H9 (cell line): Measurements from ENCODE around the gene TCEA3. TPM values are rescaled to one million over a fixed set of nuclear protein-coding genes. Genes with fewer than 3 reads are reported as not detected.

Source experiments
- DNase-seq: peaks from one replicate; pipeline ENCODE4 v3.0.0-alpha.2; 2017
- H2AFZ ChIP-seq: one replicate; pipeline ENCODE4 v1.6.1; 2013; ENCODE audit warnings: mild to moderate bottlenecking, low read length, control low read depth, moderate library complexity
- H2AK5ac ChIP-seq: 2 replicates; pipeline ENCODE4 v1.6.1; 2013; ENCODE audit warnings: low read length, control low read depth, mixed read lengths; ENCODE audit not compliant: insufficient read length
- H2BK120ac ChIP-seq: one replicate; pipeline ENCODE4 v1.6.1; 2013; ENCODE audit warnings: low read depth, mild to moderate bottlenecking, low read length, control low read depth, inconsistent platforms; ENCODE audit not compliant: poor library complexity, severe bottlenecking
- H2BK12ac ChIP-seq: 2 replicates; pipeline ENCODE4 v1.6.1; 2013; ENCODE audit warnings: low read length, control low read depth, mixed read lengths, low read depth; ENCODE audit not compliant: insufficient read length
- H2BK15ac ChIP-seq: 2 replicates; pipeline ENCODE4 v1.6.1; 2013; ENCODE audit warnings: low read depth, low read length, control low read depth
- H2BK20ac ChIP-seq: one replicate; pipeline ENCODE4 v1.6.1; 2013; ENCODE audit warnings: low read depth, mild to moderate bottlenecking, low read length, control low read depth, inconsistent platforms; ENCODE audit not compliant: poor library complexity, severe bottlenecking
- H2BK5ac ChIP-seq: 2 replicates; pipeline ENCODE4 v1.6.1; 2013; ENCODE audit warnings: low read length, control low read depth, mixed read lengths; ENCODE audit not compliant: insufficient read length
- H3K14ac ChIP-seq: 2 replicates; pipeline ENCODE4 v1.6.1; 2013; ENCODE audit warnings: low read length, control low read depth; ENCODE audit not compliant: insufficient read depth
- H3K18ac ChIP-seq: 2 replicates; pipeline ENCODE4 v1.6.1; 2013; ENCODE audit warnings: low read depth, mild to moderate bottlenecking, mixed read lengths, low read length, control low read depth; ENCODE audit not compliant: insufficient read length
- H3K23ac ChIP-seq: 2 replicates; pipeline ENCODE4 v1.6.1; 2013; ENCODE audit warnings: low read length, control low read depth, mixed read lengths, low read depth; ENCODE audit not compliant: insufficient read length
- H3K23me2 ChIP-seq: 2 replicates; pipeline ENCODE4 v1.6.1; 2013; ENCODE audit warnings: low read depth, mild to moderate bottlenecking, mixed read lengths, low read length, control low read depth; ENCODE audit not compliant: insufficient read length, poor library complexity, severe bottlenecking
- H3K27ac ChIP-seq: 2 replicates; pipeline ENCODE4 v1.5.1; 2013; ENCODE audit warnings: low read length, control low read depth, mixed read lengths, low read depth; ENCODE audit not compliant: insufficient read length
- H3K27me3 ChIP-seq: 2 replicates; pipeline ENCODE4 v1.6.1; 2013; ENCODE audit warnings: low read length, control low read depth, inconsistent platforms; ENCODE audit not compliant: insufficient read depth
- H3K4ac ChIP-seq: 2 replicates; pipeline ENCODE4 v1.6.1; 2013; ENCODE audit warnings: low read depth, mild to moderate bottlenecking, control low read depth, inconsistent platforms, low read length, moderate library complexity
- H3K4me1 ChIP-seq: 2 replicates; pipeline ENCODE4 v1.6.1; 2013; ENCODE audit warnings: low read length, control low read depth, inconsistent platforms; ENCODE audit not compliant: insufficient read depth
- H3K4me2 ChIP-seq: 2 replicates; pipeline ENCODE4 v1.6.1; 2013; ENCODE audit warnings: low read length, control low read depth, mixed read lengths; ENCODE audit not compliant: insufficient read length, insufficient read depth
- H3K56ac ChIP-seq: 2 replicates; pipeline ENCODE4 v1.6.1; 2013; ENCODE audit warnings: low read depth, mild to moderate bottlenecking, mixed read lengths, low read length, control low read depth; ENCODE audit not compliant: insufficient read length
- H3K79me1 ChIP-seq: 2 replicates; pipeline ENCODE4 v1.6.1; 2013; ENCODE audit warnings: low read depth, mild to moderate bottlenecking, moderate library complexity, low read length, control low read depth, inconsistent platforms; ENCODE audit not compliant: insufficient read depth, poor library complexity, severe bottlenecking
- H3K79me2 ChIP-seq: 2 replicates; pipeline ENCODE4 v1.6.1; 2013; ENCODE audit warnings: low read length, control low read depth, inconsistent platforms; ENCODE audit not compliant: insufficient read depth
- H3K9ac ChIP-seq: 2 replicates; pipeline ENCODE4 v1.6.1; 2013; ENCODE audit warnings: low read length, control low read depth, mixed read lengths; ENCODE audit not compliant: insufficient read length; ENCODE audit errors: extremely low read depth
- H3K9me3 ChIP-seq: one replicate; pipeline ENCODE4 v1.6.1; 2013; ENCODE audit warnings: low read depth, low read length, inconsistent platforms; ENCODE audit not compliant: control insufficient read depth
- H3T11ph ChIP-seq: one replicate; pipeline ENCODE4 v1.6.1; 2013; ENCODE audit warnings: mild to moderate bottlenecking, low read length, control low read depth, inconsistent platforms
- H4K20me1 ChIP-seq: one replicate; pipeline ENCODE4 v1.6.1; 2013; ENCODE audit not compliant: control insufficient read depth, insufficient read length, insufficient read depth
- H4K5ac ChIP-seq: 2 replicates; pipeline ENCODE4 v1.6.1; 2013; ENCODE audit warnings: low read depth, mild to moderate bottlenecking, mixed read lengths, low read length, control low read depth; ENCODE audit not compliant: insufficient read length
- H4K8ac ChIP-seq: replicated peaks from 2 replicates; pipeline ENCODE4 v1.6.1; 2013; ENCODE audit warnings: low read length, control low read depth, mixed read lengths, low read depth; ENCODE audit not compliant: insufficient read length
- H4K91ac ChIP-seq: 2 replicates; pipeline ENCODE4 v1.6.1; 2013; ENCODE audit warnings: low read depth, mild to moderate bottlenecking, moderate library complexity, mixed read lengths, low read length, control low read depth; ENCODE audit not compliant: insufficient read length
- H3K27ac Mint-ChIP-seq, 3 experiments: 2 replicates in 2 of 3; 3 replicates in 1 of 3; pipeline ENCODE4 v1.8.0; 2020 to 2021; ENCODE audit warnings: mixed read lengths in 3 of 3, mild to moderate bottlenecking in 1 of 3, moderate library complexity in 1 of 3
- H3K27me3 Mint-ChIP-seq: 2 replicates; pipeline ENCODE4 v1.8.0; 2021; ENCODE audit warnings: low read depth, mild to moderate bottlenecking, moderate library complexity, mixed read lengths
- H3K36me3 Mint-ChIP-seq, 3 experiments: 2 replicates in 2 of 3; 3 replicates in 1 of 3; pipeline ENCODE4 v1.8.0; 2020 to 2021; ENCODE audit warnings: low read depth in 3 of 3, mixed read lengths in 3 of 3; ENCODE audit not compliant: insufficient read depth in 1 of 3
- H3K4me1 Mint-ChIP-seq, 2 experiments: 2 replicates each; pipeline ENCODE4 v1.8.0; 2020; ENCODE audit warnings: mixed read lengths in 2 of 2
- H3K4me3 Mint-ChIP-seq, 2 experiments: 2 replicates in 1 of 2; 3 replicates in 1 of 2; pipeline ENCODE4 v1.8.0; 2020 to 2021; ENCODE audit warnings: mild to moderate bottlenecking in 2 of 2, mixed read lengths in 2 of 2, moderate library complexity in 1 of 2
- H3K9me3 Mint-ChIP-seq, 2 experiments: 2 replicates in 1 of 2; 3 replicates in 1 of 2; pipeline ENCODE4 v1.8.0; 2020; ENCODE audit warnings: mild to moderate bottlenecking in 2 of 2, mixed read lengths in 2 of 2, moderate library complexity in 1 of 2
- CTCF ChIP-seq: fragments of 200-600 bp; sonication (generic); conservative IDR thresholded peaks from 3 replicates; pipeline ENCODE4 v1.8.0; 2021; ENCODE audit warnings: antibody characterized with exemption, mild to moderate bottlenecking
- WGBS: extraction: QIAGEN DNeasy Blood & Tissue Kit; methylation state at CpG from one replicate; pipeline ENCODE4 v1.1.7; 2013; ENCODE audit warnings: missing lambda C conversion rate, low lambda C conversion rate, mixed read lengths; ENCODE audit not compliant: insufficient read length; ENCODE audit errors: extremely low coverage; 5-methylcytosine and 5-hydroxymethylcytosine counted together
- total RNA-seq: library from RNA; stranded (reverse); gene quantifications from 2 replicates; pipeline ENCODE4 v1.2.1, GENCODE V29; 2021

The TCEA3 gene
- total RNA-seq, 1 experiment from 2014 or later, result 0.37 TPM

- Mint-ChIP-seq H3K27ac (no peak overlapping the region), H3K4me1 (peaks cover 17 to 18% of the 10 kb centered on the region in 2 experiments), H3K27me3 (no peaks in the 10 kb centered on the region), H3K36me3 (no peaks in the 10 kb centered on the region), H3K4me3 (no peak overlapping the region), H3K9me3 (peaks cover 0 to 5% of the 10 kb centered on the region in 2 experiments; a peak in 1 of 5 replicates)
- H4K20me1 ChIP-seq, result no peaks in the 10 kb centered on the region
- no peak for TF ChIP-seq CTCF
- H2BK15ac ChIP-seq, result no peak overlapping the region
- H3K4me2 ChIP-seq, result no peak overlapping the region
- H4K5ac ChIP-seq, result no peak overlapping the region
- no peak overlapping the region for H4K91ac ChIP-seq
- H3K14ac ChIP-seq, result no peak overlapping the region
- H3K18ac ChIP-seq, result no peak overlapping the region
- H3K4ac ChIP-seq, result no peak overlapping the region
- peaks cover 7% of the 10 kb centered on the region for H3K9me3 ChIP-seq
- H2BK20ac ChIP-seq, result no peak overlapping the region
- H2AFZ ChIP-seq, result no peak overlapping the region
- H3K4me1 ChIP-seq, result no peaks in the 10 kb centered on the region; the same call in 1 of the 2 replicates
- H3K27ac ChIP-seq, result no peak overlapping the region
- H3K79me2 ChIP-seq, result no peaks in the 10 kb centered on the region
- H3K23ac ChIP-seq, result no peak overlapping the region
- no peak overlapping the region for H3T11ph ChIP-seq
- H2BK5ac ChIP-seq, result no peak overlapping the region
- no peaks in the 10 kb centered on the region for H3K79me1 ChIP-seq
- H3K27me3 ChIP-seq, result peaks cover 39% of the 10 kb centered on the region
- H3K23me2 ChIP-seq, result no peaks in the 10 kb centered on the region
- no peak overlapping the region for H3K9ac ChIP-seq
- no peak overlapping the region for H2BK12ac ChIP-seq
- 100% methylated on average over 1 of the region's 2 CpGs for WGBS
- H4K8ac ChIP-seq, result no peak overlapping the region
- H2BK120ac ChIP-seq, result no peak overlapping the region
- DNase-seq, result no peak
- H2AK5ac ChIP-seq, result no peak overlapping the region
- H3K56ac ChIP-seq, result no peak overlapping the region
Observed at GRCh38 chr1:23392125-23392855, 32.3 kb downstream of the TCEA3 start.
